Glutamatergic neuron (in vitro differentiated cells): ENCODE results near the gene CHD5. TPM values are rescaled to one million over a fixed set of nuclear protein-coding genes. Genes with fewer than 3 reads are reported as not detected.

Experiments used
- DNase-seq: peaks from one replicate; pipeline ENCODE4 v3.0.0; 2022
- H3K27ac Mint-ChIP-seq: one replicate; pipeline ENCODE4 v1.8.0; 2020; ENCODE audit warnings: mild to moderate bottlenecking, mixed read lengths, inconsistent platforms; ENCODE audit not compliant: unreplicated experiment
- H3K27me3 Mint-ChIP-seq: one replicate; pipeline ENCODE4 v1.8.0; 2020; ENCODE audit warnings: mild to moderate bottlenecking, moderate library complexity, mixed read lengths, inconsistent platforms; ENCODE audit not compliant: unreplicated experiment
- H3K36me3 Mint-ChIP-seq: one replicate; pipeline ENCODE4 v1.8.0; 2020; ENCODE audit warnings: mild to moderate bottlenecking, mixed read lengths, inconsistent platforms; ENCODE audit not compliant: unreplicated experiment
- H3K4me1 Mint-ChIP-seq: one replicate; pipeline ENCODE4 v1.8.0; 2020; ENCODE audit warnings: mild to moderate bottlenecking, low read depth, mixed read lengths, inconsistent platforms; ENCODE audit not compliant: unreplicated experiment
- H3K4me3 Mint-ChIP-seq: one replicate; pipeline ENCODE4 v1.8.0; 2020; ENCODE audit warnings: mild to moderate bottlenecking, mixed read lengths, inconsistent platforms; ENCODE audit not compliant: unreplicated experiment
- H3K9me3 Mint-ChIP-seq: one replicate; pipeline ENCODE4 v1.8.0; 2020; ENCODE audit warnings: mild to moderate bottlenecking, moderate library complexity, mixed read lengths, inconsistent platforms; ENCODE audit not compliant: unreplicated experiment
- CTCF ChIP-seq: fragments of 200-600 bp; sonication (generic); IDR thresholded peaks from one replicate; pipeline ENCODE4 v1.5.0; 2021; ENCODE audit not compliant: partially characterized antibody, unreplicated experiment
- total RNA-seq: library from RNA; stranded (reverse); fragmentation: NEBNext Ultra II Directional; extraction: Animal tissue kit (Norgen Biotek cat#: 25700); gene quantifications from one replicate; pipeline ENCODE4 v1.2.1, GENCODE V29; 2021; ENCODE audit not compliant: unreplicated experiment

The CHD5 gene
- total RNA-seq, 1 donor from 2014 or later = 0.96 TPM

GRCh38 chr1:6200188-6200809 is 20.2 kb upstream of the CHD5 start:
- H3K27me3 Mint-ChIP-seq = no peaks in the 10 kb centered on the region
- DNase-seq = no peak
- peak overlapping the region; percentile 81 for H3K4me3 Mint-ChIP-seq
- TF ChIP-seq CTCF = no peak
- H3K4me1 Mint-ChIP-seq = peaks cover 24% of the 10 kb centered on the region
- H3K27ac Mint-ChIP-seq = peak overlapping the region; percentile 97
- H3K9me3 Mint-ChIP-seq = peaks cover 5% of the 10 kb centered on the region
- H3K36me3 Mint-ChIP-seq = no peaks in the 10 kb centered on the region

- DNase-seq = peak; percentile 97
- Mint-ChIP-seq H3K9me3 (peaks cover 5% of the 10 kb centered on the region), H3K36me3 (no peaks in the 10 kb centered on the region), H3K27me3 (no peaks in the 10 kb centered on the region), H3K4me3 (peak within 1 kb of the TSS; percentile 94), H3K4me1 (peaks cover 24% of the 10 kb centered on the region), H3K27ac (peak within 1 kb of the TSS; percentile 97)
- TF ChIP-seq CTCF = no peak
Observed at GRCh38 chr1:6199298-6200187, 19.4 kb upstream of the CHD5 start, which contains the start of gene RPL22. Gene RPL22, minus strand, starts transcription at chr1:6199595. Its CDS starts 22 bp downstream, at chr1:6199573.

- peaks cover 5% of the 10 kb centered on the region for H3K9me3 Mint-ChIP-seq
Observed at GRCh38 chr1:6198646-6199297, 18.7 kb upstream of the CHD5 start.

GRCh38 chr1:6197746-6198427 is 17.8 kb upstream of the CHD5 start:
- Mint-ChIP-seq H3K9me3 (peaks cover 5% of the 10 kb centered on the region), H3K4me3 (peak overlapping the region; percentile 94), H3K36me3 (peaks cover 2% of the 10 kb centered on the region), H3K27me3 (no peaks in the 10 kb centered on the region), H3K4me1 (peaks cover 24% of the 10 kb centered on the region), H3K27ac (peak overlapping the region; percentile 69)
- DNase-seq = no peak
- TF ChIP-seq CTCF = no peak

More at GRCh38 chr1:6198646-6199297, 18.7 kb upstream of the CHD5 start:
- H3K27ac Mint-ChIP-seq = peak overlapping the region; percentile 78
- H3K4me1 Mint-ChIP-seq = peaks cover 24% of the 10 kb centered on the region
- H3K27me3 Mint-ChIP-seq = no peaks in the 10 kb centered on the region
- H3K36me3 Mint-ChIP-seq = no peaks in the 10 kb centered on the region
- peak overlapping the region; percentile 94 for H3K4me3 Mint-ChIP-seq
- TF ChIP-seq CTCF = no peak
- peak; percentile 48 for DNase-seq
